Endothelial cell (in vitro differentiated cells): ENCODE data around the gene RER1. TPM values are rescaled to one million over a fixed set of nuclear protein-coding genes. Genes with fewer than 3 reads are reported as not detected.

ENCODE experiments used
- DNase-seq: peaks from one replicate; pipeline ENCODE4 v3.0.0; 2021; ENCODE audit warnings: low spot score
- H3K27ac Mint-ChIP-seq: one replicate; pipeline ENCODE4 v1.8.0; 2021; ENCODE audit warnings: mixed read lengths, inconsistent platforms; ENCODE audit not compliant: unreplicated experiment
- H3K27me3 Mint-ChIP-seq: one replicate; pipeline ENCODE4 v1.8.0; 2021; ENCODE audit warnings: mild to moderate bottlenecking, moderate library complexity, mixed read lengths, inconsistent platforms; ENCODE audit not compliant: unreplicated experiment
- H3K36me3 Mint-ChIP-seq: one replicate; pipeline ENCODE4 v1.8.0; 2021; ENCODE audit warnings: mild to moderate bottlenecking, low read depth, mixed read lengths, inconsistent platforms; ENCODE audit not compliant: unreplicated experiment
- H3K4me1 Mint-ChIP-seq: one replicate; pipeline ENCODE4 v1.8.0; 2021; ENCODE audit warnings: mild to moderate bottlenecking, mixed read lengths, inconsistent platforms; ENCODE audit not compliant: unreplicated experiment
- H3K4me3 Mint-ChIP-seq: one replicate; pipeline ENCODE4 v1.8.0; 2021; ENCODE audit warnings: mild to moderate bottlenecking, mixed read lengths, inconsistent platforms; ENCODE audit not compliant: unreplicated experiment
- H3K9me3 Mint-ChIP-seq: one replicate; pipeline ENCODE4 v1.8.0; 2021; ENCODE audit warnings: mixed read lengths, inconsistent platforms; ENCODE audit not compliant: unreplicated experiment
- CTCF ChIP-seq: fragments of 200-600 bp; sonication (generic); IDR thresholded peaks from one replicate; pipeline ENCODE4 v1.5.0; 2021; ENCODE audit warnings: antibody characterized with exemption; ENCODE audit not compliant: unreplicated experiment
- total RNA-seq: library from RNA; stranded (reverse); fragmentation: NEBNext Ultra II Directional; extraction: Animal tissue kit (Norgen Biotek cat#: 25700); gene quantifications from one replicate; pipeline ENCODE4 v1.2.1, GENCODE V29; 2021; ENCODE audit not compliant: unreplicated experiment

The RER1 gene
- total RNA-seq, 1 donor from 2014 or later, result 141 TPM

DNA sequence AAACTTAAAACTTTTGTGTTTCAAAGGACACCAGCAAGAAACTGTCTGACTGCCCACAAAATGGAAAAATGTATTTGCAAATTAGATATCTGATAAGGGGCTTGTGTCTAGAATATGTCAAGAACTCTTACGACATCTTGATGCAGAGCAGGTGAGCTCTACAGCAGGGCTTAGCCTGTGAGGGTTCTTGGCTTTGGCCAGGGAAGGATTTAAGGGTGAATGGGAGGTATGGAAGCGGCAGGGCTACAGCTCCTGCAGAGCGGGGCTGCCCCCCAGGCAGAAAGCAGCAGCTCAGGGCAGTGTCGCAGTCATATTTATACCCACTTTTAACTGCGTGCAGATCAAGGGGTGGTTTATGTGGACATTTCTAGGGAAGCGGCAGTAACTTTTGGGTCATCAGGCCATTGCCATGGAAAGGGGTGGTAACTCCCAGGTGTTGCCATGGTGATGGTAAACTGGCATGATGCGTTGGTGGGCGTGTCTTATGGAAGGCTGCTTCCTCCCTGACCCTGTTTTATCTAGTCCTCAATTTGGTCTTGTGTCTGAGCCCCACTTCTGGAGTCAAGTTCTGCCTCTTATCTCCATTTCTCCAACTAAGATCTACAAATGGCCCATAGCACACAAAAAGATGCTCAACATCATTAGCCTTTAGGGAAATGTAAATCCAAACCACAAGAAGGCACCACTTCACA lies 23.4 kb upstream of the RER1 start:
- peaks cover 7% of the 10 kb centered on the region for H3K36me3 Mint-ChIP-seq
- no peaks in the 10 kb centered on the region for H3K4me1 Mint-ChIP-seq
- TF ChIP-seq CTCF, result no peak
- no peaks in the 10 kb centered on the region for H3K9me3 Mint-ChIP-seq
- no peak for DNase-seq
- H3K4me3 Mint-ChIP-seq, result no peak overlapping the region
- H3K27ac Mint-ChIP-seq, result peak overlapping the region; percentile 23
- H3K27me3 Mint-ChIP-seq, result peaks cover 1% of the 10 kb centered on the region

GRCh38 chr1:2372551-2373490 lies 18.8 kb upstream of the RER1 start:
- no peaks in the 10 kb centered on the region for H3K4me1 Mint-ChIP-seq

GRCh38 chr1:2373551-2374251 lies 17.9 kb upstream of the RER1 start:
- H3K27me3 Mint-ChIP-seq, result peaks cover 2% of the 10 kb centered on the region
- H3K4me1 Mint-ChIP-seq, result no peaks in the 10 kb centered on the region
- H3K27ac Mint-ChIP-seq, result no peak overlapping the region
- H3K36me3 Mint-ChIP-seq, result no peaks in the 10 kb centered on the region
- DNase-seq, result no peak
- TF ChIP-seq CTCF, result no peak
- H3K9me3 Mint-ChIP-seq, result no peaks in the 10 kb centered on the region
- H3K4me3 Mint-ChIP-seq, result no peak overlapping the region

More at GRCh38 chr1:2372551-2373490, 18.8 kb upstream of the RER1 start:
- Mint-ChIP-seq H3K9me3 (no peaks in the 10 kb centered on the region), H3K4me3 (no peak overlapping the region), H3K36me3 (peaks cover 3% of the 10 kb centered on the region), H3K27me3 (peaks cover 2% of the 10 kb centered on the region), H3K27ac (no peak overlapping the region)
- no peak for TF ChIP-seq CTCF
- DNase-seq, result no peak

DNA sequence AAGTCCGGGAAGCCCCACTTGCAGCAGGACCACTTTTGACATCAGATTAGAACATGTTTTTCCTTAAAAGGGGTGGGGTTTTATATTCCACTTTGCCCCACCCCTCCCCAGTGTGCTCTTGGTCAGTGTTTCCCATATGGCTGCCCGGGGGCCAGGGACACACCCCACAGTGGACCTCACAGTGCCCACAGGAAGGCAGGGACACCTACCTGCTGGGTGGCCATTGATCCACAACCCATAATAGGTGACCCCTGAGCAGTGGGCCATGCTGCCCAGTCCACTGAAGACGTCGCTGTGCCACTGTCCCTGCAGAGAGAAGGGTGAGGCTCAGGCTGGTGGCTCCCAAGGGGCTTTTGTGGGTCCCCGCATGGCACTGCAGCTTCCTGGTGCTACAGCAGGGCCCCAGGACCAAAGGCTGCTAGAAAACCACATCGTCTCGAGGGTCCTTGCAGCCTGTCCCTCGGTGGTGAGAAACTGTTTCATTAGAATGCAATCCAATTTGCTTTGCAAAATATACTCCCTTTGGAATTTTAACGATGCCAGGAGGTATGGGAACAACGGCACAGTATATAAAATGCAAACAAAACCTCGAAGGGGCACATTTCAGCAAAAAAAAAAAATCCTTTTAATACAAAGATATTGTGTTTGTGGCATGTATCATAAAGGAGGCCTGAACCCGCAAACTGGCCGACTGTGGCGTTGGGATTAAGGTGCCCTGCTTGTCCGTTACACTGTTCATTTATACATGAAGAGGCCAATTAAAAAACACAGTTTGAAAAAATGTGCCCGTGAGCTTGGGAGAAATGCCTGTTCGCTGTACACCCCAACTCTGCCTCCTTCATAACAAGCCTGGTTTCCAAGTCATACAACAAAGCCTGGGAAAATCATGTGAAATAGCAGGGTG lies 17.1 kb upstream of the RER1 start:
- no peak overlapping the region for H3K27ac Mint-ChIP-seq
- DNase-seq, result no peak
- no peak for TF ChIP-seq CTCF

More for the DNA sequence above, 17.1 kb upstream of the RER1 start:
- no peak overlapping the region for H3K4me3 Mint-ChIP-seq
- no peaks in the 10 kb centered on the region for H3K4me1 Mint-ChIP-seq
- H3K9me3 Mint-ChIP-seq, result no peaks in the 10 kb centered on the region
- H3K36me3 Mint-ChIP-seq, result no peaks in the 10 kb centered on the region
- peaks cover 2% of the 10 kb centered on the region for H3K27me3 Mint-ChIP-seq
